Ascending aorta (tissue), 2 donors: ENCODE results near the gene GRIP1. TPM values are rescaled to one million over a fixed set of nuclear protein-coding genes. Genes with fewer than 3 reads are reported as not detected.

ENCODE experiments used
- DNase-seq, 2 donors: peaks; one replicate each; pipeline ENCODE4 v3.0.0-alpha.2; 2019; ENCODE audit warnings: low spot score in 2 of 2
- H3K27ac ChIP-seq, 2 donors: fragments of 200-600 bp; sonication (generic); one replicate each; pipeline ENCODE4 v1.5.1; 2016 to 2017; ENCODE audit warnings: mild to moderate bottlenecking in 1 of 2
- H3K27me3 ChIP-seq: fragments of 200-600 bp; sonication (generic); one replicate; pipeline ENCODE4 v1.5.1; 2017
- H3K36me3 ChIP-seq, 2 donors: fragments of 200-600 bp; sonication (generic); one replicate each; pipeline ENCODE4 v1.5.1; 2016
- H3K4me1 ChIP-seq, 2 donors: fragments of 200-600 bp; sonication (generic); one replicate each; pipeline ENCODE4 v1.5.1; 2016 to 2017; ENCODE audit warnings: mild to moderate bottlenecking in 1 of 2
- H3K4me3 ChIP-seq, 2 donors: fragments of 200-600 bp; sonication (generic); one replicate each; pipeline ENCODE4 v1.5.1; 2016 to 2017; ENCODE audit warnings: mild to moderate bottlenecking in 1 of 2
- H3K9me3 ChIP-seq, 2 donors: fragments of 200-600 bp; sonication (generic); one replicate each; pipeline ENCODE4 v1.5.1; 2016
- CTCF ChIP-seq, 3 experiments: fragments of 200-600 bp in 2 of 3; fragments of 450-650 bp in 1 of 3; sonication (generic) in 2 of 3; IDR thresholded peaks; one replicate each; pipeline ENCODE4 v1.5.1; 2016 to 2019; ENCODE audit warnings: antibody characterized with exemption in 3 of 3, mild to moderate bottlenecking in 1 of 3, moderate library complexity in 1 of 3
- intact Hi-C: fragments of 100-400 bp; cut with DNase I; formaldehyde crosslinking; loops from one replicate; pipeline ENCODE4 v1.15.1; 2023
- total RNA-seq: library from RNA; depleted of rRNA; stranded (reverse); fragments of >200 nt; gene quantifications from one replicate; pipeline ENCODE4 v1.1.0, GENCODE V29; 2016

The GRIP1 gene
- total RNA-seq, 1 donor from 2014 or later = not detected

- no peaks in the 10 kb centered on the region for H3K9me3 ChIP-seq
- H3K4me1 ChIP-seq = no peaks in the 10 kb centered on the region
- TF ChIP-seq CTCF (IDR thresholded peaks at IDR 0.05) = no peak
- intact Hi-C loops = no loop called here
- no peak overlapping the region for H3K4me3 ChIP-seq
- no peak for DNase-seq
- no peaks in the 10 kb centered on the region for H3K36me3 ChIP-seq
- H3K27me3 ChIP-seq = no peaks in the 10 kb centered on the region
- H3K27ac ChIP-seq = no peak overlapping the region
Measured at GRCh38 chr12:66709457-66709773, 30.5 kb upstream of the GRIP1 start.

GRCh38 chr12:66708704-66709456 is 30.0 kb upstream of the GRIP1 start:
- H3K4me1 ChIP-seq = no peaks in the 10 kb centered on the region
- no peak overlapping the region for H3K4me3 ChIP-seq
- H3K36me3 ChIP-seq = no peaks in the 10 kb centered on the region
- no peaks in the 10 kb centered on the region for H3K9me3 ChIP-seq
- no peak overlapping the region for H3K27ac ChIP-seq
- TF ChIP-seq CTCF (IDR thresholded peaks at IDR 0.05) = peak in 1 of 3 experiments; percentile 20
- no peak for DNase-seq
- H3K27me3 ChIP-seq = no peaks in the 10 kb centered on the region
- intact Hi-C loops = no loop called here

- H3K9me3 ChIP-seq = no peaks in the 10 kb centered on the region
- H3K27me3 ChIP-seq = no peaks in the 10 kb centered on the region
- no peak for DNase-seq
- no peaks in the 10 kb centered on the region for H3K4me1 ChIP-seq
- no peak overlapping the region for H3K27ac ChIP-seq
- no peak overlapping the region for H3K4me3 ChIP-seq
- H3K36me3 ChIP-seq = no peaks in the 10 kb centered on the region
- TF ChIP-seq CTCF (IDR thresholded peaks at IDR 0.05) = no peak
- intact Hi-C loops = no loop called here
Measured at GRCh38 chr12:66707002-66707697, 28.3 kb upstream of the GRIP1 start.

GRCh38 chr12:66699738-66700482 is 21.0 kb upstream of the GRIP1 start:
- no peaks in the 10 kb centered on the region for H3K36me3 ChIP-seq
- H3K27me3 ChIP-seq = no peaks in the 10 kb centered on the region
- H3K9me3 ChIP-seq = no peaks in the 10 kb centered on the region
- TF ChIP-seq CTCF (IDR thresholded peaks at IDR 0.05) = no peak
- H3K4me3 ChIP-seq = no peak overlapping the region
- intact Hi-C loops = no loop called here
- no peak overlapping the region for H3K27ac ChIP-seq
- H3K4me1 ChIP-seq = no peaks in the 10 kb centered on the region
- DNase-seq = no peak

GRCh38 chr12:66698558-66698957 is 19.7 kb upstream of the GRIP1 start:
- Histone ChIP-seq H3K27ac (no peak overlapping the region), H3K36me3 (no peaks in the 10 kb centered on the region), H3K4me3 (no peak overlapping the region), H3K9me3 (no peaks in the 10 kb centered on the region), H3K27me3 (no peaks in the 10 kb centered on the region), H3K4me1 (no peaks in the 10 kb centered on the region)
- no peak for DNase-seq
- no peak for TF ChIP-seq CTCF (IDR thresholded peaks at IDR 0.05)
- intact Hi-C loops = no loop called here
